GM23248 (cell line): ENCODE results near the gene ZNF346. TPM values are rescaled to one million over a fixed set of nuclear protein-coding genes. Genes with fewer than 3 reads are reported as not detected.

Experiments used
- DNase-seq: peaks from one replicate; pipeline ENCODE4 v3.0.0-alpha.2; 2015
- H2AFZ ChIP-seq: fragments of 200-600 bp; sonication (generic); 2 replicates; pipeline ENCODE4 v1.6.1; 2016; ENCODE audit warnings: antibody characterized with exemption
- H3F3A ChIP-seq: fragments of 200-600 bp; sonication (generic); 2 replicates; pipeline ENCODE4 v1.6.1; 2016; ENCODE audit warnings: mild to moderate bottlenecking, antibody characterized with exemption, mixed run types; ENCODE audit not compliant: insufficient read depth
- H3K27ac ChIP-seq: fragments of 200-600 bp; sonication (generic); 2 replicates; pipeline ENCODE4 v1.5.1; 2016; ENCODE audit warnings: mild to moderate bottlenecking
- H3K27me3 ChIP-seq: fragments of 200-600 bp; sonication (generic); replicated peaks from 2 replicates; pipeline ENCODE4 v1.6.1; 2016; ENCODE audit warnings: mild to moderate bottlenecking; ENCODE audit not compliant: insufficient read depth
- H3K36me3 ChIP-seq: fragments of 200-600 bp; sonication (generic); 2 replicates; pipeline ENCODE4 v1.6.1; 2016; ENCODE audit warnings: low read depth, mild to moderate bottlenecking
- H3K4me1 ChIP-seq: fragments of 200-600 bp; sonication (generic); 2 replicates; pipeline ENCODE4 v1.6.1; 2016; ENCODE audit warnings: mild to moderate bottlenecking; ENCODE audit not compliant: insufficient read depth
- H3K4me2 ChIP-seq: fragments of 200-600 bp; sonication (generic); one replicate; pipeline ENCODE4 v1.6.1; 2016; ENCODE audit warnings: mild to moderate bottlenecking; ENCODE audit not compliant: unreplicated experiment
- H3K4me3 ChIP-seq: fragments of 200-600 bp; sonication (generic); 2 replicates; pipeline ENCODE4 v1.5.1; 2016; ENCODE audit warnings: mild to moderate bottlenecking
- H3K79me2 ChIP-seq: fragments of 200-600 bp; sonication (generic); 2 replicates; pipeline ENCODE4 v1.6.1; 2016; ENCODE audit warnings: mild to moderate bottlenecking; ENCODE audit not compliant: insufficient read depth
- H3K9ac ChIP-seq: fragments of 200-600 bp; sonication (generic); 2 replicates; pipeline ENCODE4 v1.6.1; 2016; ENCODE audit warnings: mild to moderate bottlenecking
- H3K9me2 ChIP-seq: fragments of 200-600 bp; sonication (generic); 2 replicates; pipeline ENCODE4 v1.6.1; 2016; ENCODE audit warnings: mixed run types, mild to moderate bottlenecking, moderate library complexity; ENCODE audit not compliant: insufficient read depth
- H3K9me3 ChIP-seq: fragments of 200-600 bp; sonication (generic); one replicate; pipeline ENCODE4 v1.6.1; 2017; ENCODE audit warnings: low read depth
- H4K20me1 ChIP-seq: fragments of 200-600 bp; sonication (generic); 2 replicates; pipeline ENCODE4 v1.6.0; 2016; ENCODE audit not compliant: insufficient read depth
- EZH2 ChIP-seq: fragments of 200-600 bp; sonication (generic); IDR thresholded peaks from 2 replicates; pipeline ENCODE4 v1.6.1; 2018; ENCODE audit warnings: antibody characterized with exemption, mild to moderate bottlenecking; ENCODE audit not compliant: insufficient read depth, poor library complexity, severe bottlenecking
- EZH2phosphoT487 ChIP-seq: fragments of 200-600 bp; sonication (generic); IDR thresholded peaks from 2 replicates; pipeline ENCODE4 v1.6.1; 2018; ENCODE audit warnings: antibody characterized with exemption, moderate library complexity, mild to moderate bottlenecking, low read depth; ENCODE audit not compliant: insufficient read depth
- WGBS, 2 experiments: methylation state at CpG; one replicate each; pipeline ENCODE4 v1.1.6; 2015 to 2017; ENCODE audit warnings: low lambda C conversion rate in 2 of 2, low coverage in 1 of 2; ENCODE audit errors: missing lambda C conversion rate in 2 of 2; 5-methylcytosine and 5-hydroxymethylcytosine counted together
- in situ Hi-C: fragments of 300-500 bp; cut with MboI; formaldehyde crosslinking; loops from 2 replicates; pipeline ENCODE4 v1.15.0; 2020
- polyA plus RNA-seq: library from polyadenylated mRNA; unstranded; fragments of >200 nt; fragmentation: Nextera tagmentation; extraction: Ambion mirVana; gene quantifications from 2 replicates; pipeline ENCODE4 v1.2.1, GENCODE V29; 2016
- total RNA-seq: library from RNA; depleted of rRNA; stranded (reverse); fragments of >200 nt; shearing (Covaris generic); gene quantifications from 2 replicates; pipeline ENCODE4 v1.2.3, GENCODE V29; 2014

ZNF346 gene
- total and polyA plus RNA-seq, 2 experiments from 2014 or later, result 13.5 to 14.8 TPM

- Histone ChIP-seq H3K9me2 (no peaks in the 10 kb centered on the region), H3K27ac (no peak overlapping the region), H3K9ac (no peak overlapping the region), H3K9me3 (no peaks in the 10 kb centered on the region), H3K4me3 (no peak overlapping the region), H3K4me1 (no peaks in the 10 kb centered on the region), H4K20me1 (no peaks in the 10 kb centered on the region), H2AFZ (no peak overlapping the region), H3K79me2 (no peaks in the 10 kb centered on the region), H3F3A (peaks cover 7% of the 10 kb centered on the region; the same call in 1 of the 2 replicates), H3K36me3 (no peaks in the 10 kb centered on the region), H3K4me2 (no peak overlapping the region), H3K27me3 (peaks cover 15% of the 10 kb centered on the region)
- TF ChIP-seq EZH2 (no peak), EZH2phosphoT487 (no peak)
- 36 to 43% methylated on average over 11 to 13 of the region's 13 CpGs for WGBS, 2 experiments
- in situ Hi-C loops, result no loop called here
- DNase-seq, result no peak
These were observed 63.6 kb downstream of the ZNF346 start for GRCh38 chr5:177085985-177086653.

GRCh38 chr5:177086654-177087397 lies 64.3 kb downstream of the ZNF346 start, which contains the start of gene FGFR4:
FGFR4 (plus strand) TSS chr5:177086915; CDS start chr5:177089603, 2,688 bp downstream.
- no peaks in the 10 kb centered on the region for H3K4me1 ChIP-seq
- no peaks in the 10 kb centered on the region for H3K36me3 ChIP-seq
- H3K79me2 ChIP-seq, result no peaks in the 10 kb centered on the region
- in situ Hi-C loops, result no loop called here
- no peak within 1 kb of the TSS for H3K9ac ChIP-seq
- H3K9me3 ChIP-seq, result no peaks in the 10 kb centered on the region
- peak within 1 kb of the TSS; percentile 48 for H3K4me2 ChIP-seq
- H3K4me3 ChIP-seq, result no peak within 1 kb of the TSS
- no peaks in the 10 kb centered on the region for H3K9me2 ChIP-seq
- peak; percentile 80 for DNase-seq
- H3F3A ChIP-seq, result peaks cover 7% of the 10 kb centered on the region; the same call in 1 of the 2 replicates
- H3K27me3 ChIP-seq, result peaks cover 15% of the 10 kb centered on the region
- H3K27ac ChIP-seq, result no peak within 1 kb of the TSS
- H2AFZ ChIP-seq, result peak within 1 kb of the TSS; percentile 45; the same call in 1 of the 2 replicates
- 4 to 9% methylated on average over 17 to 47 of the region's 68 CpGs for WGBS, 2 experiments
- TF ChIP-seq EZH2phosphoT487 (no peak), EZH2 (no peak)
- H4K20me1 ChIP-seq, result no peaks in the 10 kb centered on the region

GRCh38 chr5:177087398-177088005 lies 65.0 kb downstream of the ZNF346 start:
- Histone ChIP-seq H3K4me2 (no peak overlapping the region), H3K27me3 (peaks cover 12% of the 10 kb centered on the region), H4K20me1 (no peaks in the 10 kb centered on the region), H3K79me2 (no peaks in the 10 kb centered on the region), H3K36me3 (no peaks in the 10 kb centered on the region), H3K9ac (no peak overlapping the region), H3K4me3 (no peak overlapping the region), H3K27ac (no peak overlapping the region), H3F3A (peaks cover 7% of the 10 kb centered on the region; the same call in 1 of the 2 replicates), H3K9me2 (no peaks in the 10 kb centered on the region), H3K4me1 (no peaks in the 10 kb centered on the region), H2AFZ (peak overlapping the region; percentile 45; the same call in 1 of the 2 replicates), H3K9me3 (no peaks in the 10 kb centered on the region)
- in situ Hi-C loops, result no loop called here
- DNase-seq, result no peak
- WGBS, 2 experiments, result 51 to 52% methylated on average over 22 to 23 of the region's 23 CpGs
- no peak for TF ChIP-seq EZH2phosphoT487
- TF ChIP-seq EZH2, result no peak

GRCh38 chr5:177089127-177089526 lies 66.6 kb downstream of the ZNF346 start:
- Histone ChIP-seq H3K4me1 (no peaks in the 10 kb centered on the region), H3K4me2 (no peak overlapping the region), H3K9ac (no peak overlapping the region), H3F3A (peaks cover 7% of the 10 kb centered on the region; the same call in 1 of the 2 replicates), H3K27ac (no peak overlapping the region), H3K27me3 (peaks cover 5% of the 10 kb centered on the region; the same call in 1 of the 2 replicates), H3K79me2 (no peaks in the 10 kb centered on the region), H3K9me3 (no peaks in the 10 kb centered on the region), H4K20me1 (no peaks in the 10 kb centered on the region), H3K4me3 (no peak overlapping the region), H3K9me2 (no peaks in the 10 kb centered on the region), H3K36me3 (no peaks in the 10 kb centered on the region), H2AFZ (no peak overlapping the region)
- WGBS, 2 experiments, result 16 to 22% methylated on average over 5 of the region's 5 CpGs
- DNase-seq, result no peak
- TF ChIP-seq EZH2phosphoT487, result no peak
- TF ChIP-seq EZH2, result no peak
- in situ Hi-C loops, result no loop called here
